BLaER1 treated with 17β-estradiol and CSF1 and Interleukin-3, amounts not matched to agents 10 nM and 100 nM (cell line): ENCODE results near the gene TYR.
"Not testable (repeated sequence)": the region's sequence is repeated elsewhere in the genome, so short reads cannot be mapped to it uniquely, and the experiment has no call there.

Experiments
- H3K27ac ChIP-seq, 11 experiments: shearing (Covaris generic); formaldehyde crosslinking; 2 replicates each; pipeline ENCODE4 v1.8.1; 2022
- H3K27me3 ChIP-seq, 11 experiments: shearing (Covaris generic); formaldehyde crosslinking; 2 replicates each; pipeline ENCODE4 v1.8.1; 2022
- H3K36me3 ChIP-seq, 11 experiments: shearing (Covaris generic); formaldehyde crosslinking; 2 replicates each; pipeline ENCODE4 v1.8.1; 2022
- H3K4me1 ChIP-seq, 10 experiments: shearing (Covaris generic); formaldehyde crosslinking; 2 replicates each; pipeline ENCODE4 v1.8.1; 2022
- H3K4me2 ChIP-seq, 11 experiments: shearing (Covaris generic); formaldehyde crosslinking; 2 replicates each; pipeline ENCODE4 v1.8.1; 2022
- H3K4me3 ChIP-seq, 10 experiments: shearing (Covaris generic); formaldehyde crosslinking; 2 replicates each; pipeline ENCODE4 v1.8.1; 2022
- H3K9ac ChIP-seq, 11 experiments: shearing (Covaris generic); formaldehyde crosslinking; 2 replicates each; pipeline ENCODE4 v1.8.1; 2022
- H3K9me3 ChIP-seq, 11 experiments: shearing (Covaris generic); formaldehyde crosslinking; replicated peaks in 1 of 11; 2 replicates each; pipeline ENCODE4 v1.8.1; 2022
- H4K20me1 ChIP-seq, 11 experiments: shearing (Covaris generic); formaldehyde crosslinking; 2 replicates each; pipeline ENCODE4 v1.8.1; 2022
- Cebpa-rat ChIP-seq, 11 experiments: shearing (Covaris generic); IDR thresholded peaks; 2 replicates each; pipeline ENCODE4 v1.8.1; 2022

Gene TYR

GRCh38 chr11:89293965-89294679 is 116.4 kb downstream of the TYR start:
- no peak overlapping the region for H3K27ac ChIP-seq
- H3K4me3 ChIP-seq, result no peak overlapping the region
- H3K4me1 ChIP-seq, result no peaks in the 10 kb centered on the region
- H4K20me1 ChIP-seq, result no peaks in the 10 kb centered on the region
- no peak overlapping the region for H3K4me2 ChIP-seq
- no peaks in the 10 kb centered on the region for H3K9me3 ChIP-seq
- TF ChIP-seq Cebpa-rat (IDR thresholded peaks at IDR 0.05), result no peak
- no peaks in the 10 kb centered on the region for H3K36me3 ChIP-seq
- no peaks in the 10 kb centered on the region for H3K27me3 ChIP-seq
- H3K9ac ChIP-seq, result no peak overlapping the region

DNA sequence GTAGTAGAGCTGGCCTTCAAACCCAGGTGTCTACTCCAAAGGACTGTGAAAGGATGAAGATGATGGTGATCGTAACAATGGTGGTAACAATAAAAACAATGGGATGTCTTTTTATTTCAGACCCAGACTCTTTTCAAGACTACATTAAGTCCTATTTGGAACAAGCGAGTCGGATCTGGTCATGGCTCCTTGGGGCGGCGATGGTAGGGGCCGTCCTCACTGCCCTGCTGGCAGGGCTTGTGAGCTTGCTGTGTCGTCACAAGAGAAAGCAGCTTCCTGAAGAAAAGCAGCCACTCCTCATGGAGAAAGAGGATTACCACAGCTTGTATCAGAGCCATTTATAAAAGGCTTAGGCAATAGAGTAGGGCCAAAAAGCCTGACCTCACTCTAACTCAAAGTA is 117.3 kb downstream of the TYR start:
- H3K27me3 ChIP-seq, H3K4me3 ChIP-seq, H3K27ac ChIP-seq, H4K20me1 ChIP-seq, H3K36me3 ChIP-seq, H3K4me2 ChIP-seq, H3K9ac ChIP-seq, H3K9me3 ChIP-seq, H3K4me1 ChIP-seq: not testable (repeated sequence)

- not testable (repeated sequence) for H3K4me2 ChIP-seq, H3K4me3 ChIP-seq, H4K20me1 ChIP-seq, H3K4me1 ChIP-seq, H3K36me3 ChIP-seq, H3K9ac ChIP-seq, H3K27me3 ChIP-seq, H3K9me3 ChIP-seq, H3K27ac ChIP-seq
These were observed 125.4 kb downstream of the TYR start for GRCh38 chr11:89303029-89303428.

DNA sequence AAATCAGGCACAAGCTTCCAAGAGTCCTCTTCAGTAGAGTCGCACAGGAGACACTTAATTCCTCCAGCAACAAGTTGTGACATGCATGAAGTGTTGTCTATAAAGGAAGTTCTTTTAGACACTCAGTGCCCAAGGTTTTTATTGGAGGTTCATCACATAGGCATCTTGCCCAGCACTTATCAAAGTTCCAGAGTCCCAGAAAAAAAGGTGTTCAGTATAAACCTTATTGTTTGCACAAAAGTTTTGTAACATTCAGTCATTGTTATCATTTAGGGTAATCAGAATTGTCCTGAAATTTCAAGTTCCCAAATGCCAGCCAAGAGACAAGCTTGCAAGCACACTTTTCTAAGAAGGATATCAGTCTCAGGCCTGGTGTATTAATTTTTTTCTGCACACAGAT is 130.6 kb downstream of the TYR start:
- not testable (repeated sequence) for H3K4me2 ChIP-seq, H3K4me1 ChIP-seq, H3K9ac ChIP-seq, H3K27me3 ChIP-seq, H3K36me3 ChIP-seq, H3K9me3 ChIP-seq, H3K4me3 ChIP-seq, H3K27ac ChIP-seq, H4K20me1 ChIP-seq

- H3K36me3 ChIP-seq, H3K4me3 ChIP-seq, H3K9me3 ChIP-seq, H4K20me1 ChIP-seq, H3K27ac ChIP-seq, H3K4me1 ChIP-seq, H3K4me2 ChIP-seq, H3K27me3 ChIP-seq, H3K9ac ChIP-seq: not testable (repeated sequence)
These were observed 131.8 kb downstream of the TYR start for GRCh38 chr11:89309321-89309985.

DNA sequence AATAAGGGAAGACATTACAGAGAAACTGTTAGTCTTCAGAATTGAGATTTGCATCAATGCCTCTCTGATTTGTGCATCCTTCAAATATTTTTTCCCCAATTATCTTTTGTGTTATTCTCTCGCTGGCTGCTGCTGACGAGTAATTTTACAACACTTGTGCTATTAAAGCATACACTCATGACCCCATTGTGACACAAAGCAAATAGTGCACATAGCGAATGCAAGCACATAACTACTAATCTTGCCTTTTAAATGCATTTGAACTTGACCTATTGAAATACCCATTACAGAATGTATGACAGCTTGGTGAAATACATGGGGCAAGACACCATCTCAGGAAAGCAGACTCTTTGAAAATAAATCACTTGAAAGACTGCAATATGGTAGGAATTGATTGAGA is 132.9 kb downstream of the TYR start:
- H3K27ac ChIP-seq, H3K27me3 ChIP-seq, H3K36me3 ChIP-seq, H3K4me2 ChIP-seq, H3K9ac ChIP-seq, H3K4me1 ChIP-seq, H3K9me3 ChIP-seq, H4K20me1 ChIP-seq, H3K4me3 ChIP-seq: not testable (repeated sequence)

DNA sequence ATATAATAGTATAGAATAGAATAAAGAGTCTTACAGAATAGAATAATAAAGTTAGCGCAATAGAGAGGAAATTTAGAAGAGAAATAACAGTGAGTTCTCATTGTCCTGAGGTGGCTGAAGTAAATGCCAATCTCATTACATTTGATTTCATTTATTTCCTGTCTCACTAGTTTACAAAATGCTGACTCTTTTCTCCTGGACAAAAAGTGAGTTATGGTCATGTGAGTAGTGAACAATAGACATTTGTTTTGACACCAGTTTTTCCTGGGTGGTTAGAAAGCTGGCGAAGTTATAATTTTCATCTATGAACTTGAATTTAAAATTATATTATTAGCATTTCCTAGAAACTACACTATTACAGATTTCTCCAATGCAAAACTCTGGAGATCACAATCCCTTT is 143.7 kb downstream of the TYR start:
- H3K36me3 ChIP-seq, result no peaks in the 10 kb centered on the region
- H3K27me3 ChIP-seq, result no peaks in the 10 kb centered on the region
- H3K27ac ChIP-seq, result no peak overlapping the region
- no peaks in the 10 kb centered on the region for H4K20me1 ChIP-seq
- H3K4me1 ChIP-seq, result no peaks in the 10 kb centered on the region
- H3K4me2 ChIP-seq, result no peak overlapping the region
- no peak overlapping the region for H3K4me3 ChIP-seq
- TF ChIP-seq Cebpa-rat (IDR thresholded peaks at IDR 0.05), result no peak
- peaks cover 0 to 4% (median 0%) of the 10 kb centered on the region in 11 experiments; a peak in 1 of 22 replicates for H3K9me3 ChIP-seq
- H3K9ac ChIP-seq, result no peak overlapping the region

DNA sequence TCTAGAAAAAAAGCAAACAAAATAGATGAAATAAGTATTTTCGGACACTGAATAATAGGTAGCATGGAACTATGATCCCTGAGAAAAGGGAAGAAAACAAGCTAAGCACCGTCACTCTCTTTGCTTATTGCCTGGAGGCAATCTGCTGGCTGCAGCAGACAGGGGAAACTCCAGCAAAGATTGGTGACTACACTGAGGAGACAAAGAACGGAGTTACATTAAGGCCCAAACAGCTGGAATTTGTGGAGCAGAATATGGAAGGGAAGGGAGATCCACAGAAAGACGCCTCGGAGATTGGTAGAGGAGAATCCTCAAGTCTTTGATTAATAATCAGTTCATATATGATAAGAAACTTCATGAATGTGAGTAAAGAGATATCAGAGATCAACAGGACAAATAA is 150.2 kb downstream of the TYR start:
- Histone ChIP-seq H3K9me3 (no peaks in the 10 kb centered on the region), H3K4me2 (no peak overlapping the region), H3K4me1 (no peaks in the 10 kb centered on the region), H3K36me3 (no peaks in the 10 kb centered on the region), H3K27ac (no peak overlapping the region), H3K9ac (no peak overlapping the region), H3K27me3 (no peaks in the 10 kb centered on the region), H4K20me1 (no peaks in the 10 kb centered on the region), H3K4me3 (no peak overlapping the region)
- no peak for TF ChIP-seq Cebpa-rat (IDR thresholded peaks at IDR 0.05)

- H3K4me3 ChIP-seq, H3K27me3 ChIP-seq, H3K4me1 ChIP-seq, H3K4me2 ChIP-seq, H3K36me3 ChIP-seq, H3K9me3 ChIP-seq, H3K27ac ChIP-seq, H3K9ac ChIP-seq, H4K20me1 ChIP-seq: not testable (repeated sequence)
These were observed 154.3 kb downstream of the TYR start for GRCh38 chr11:89331940-89332339.

GRCh38 chr11:89333704-89334103 is 156.0 kb downstream of the TYR start:
- not testable (repeated sequence) for H3K27me3 ChIP-seq, H4K20me1 ChIP-seq, H3K4me2 ChIP-seq, H3K4me1 ChIP-seq, H3K9ac ChIP-seq, H3K9me3 ChIP-seq, H3K4me3 ChIP-seq, H3K36me3 ChIP-seq, H3K27ac ChIP-seq

GRCh38 chr11:89337100-89337650 is 159.5 kb downstream of the TYR start:
- H3K27ac ChIP-seq, H3K9ac ChIP-seq, H3K4me2 ChIP-seq, H3K36me3 ChIP-seq, H3K4me1 ChIP-seq, H3K27me3 ChIP-seq, H3K4me3 ChIP-seq, H4K20me1 ChIP-seq, H3K9me3 ChIP-seq: not testable (repeated sequence)

- not testable (repeated sequence) for H3K27ac ChIP-seq, H3K4me1 ChIP-seq, H3K9ac ChIP-seq, H3K9me3 ChIP-seq, H3K4me3 ChIP-seq, H3K27me3 ChIP-seq, H3K36me3 ChIP-seq, H4K20me1 ChIP-seq
- peak overlapping the region in 1 of 11 experiments; percentile 8; a peak in 4 of 22 replicates for H3K4me2 ChIP-seq
These were observed 160.4 kb downstream of the TYR start for GRCh38 chr11:89338073-89338472.

DNA sequence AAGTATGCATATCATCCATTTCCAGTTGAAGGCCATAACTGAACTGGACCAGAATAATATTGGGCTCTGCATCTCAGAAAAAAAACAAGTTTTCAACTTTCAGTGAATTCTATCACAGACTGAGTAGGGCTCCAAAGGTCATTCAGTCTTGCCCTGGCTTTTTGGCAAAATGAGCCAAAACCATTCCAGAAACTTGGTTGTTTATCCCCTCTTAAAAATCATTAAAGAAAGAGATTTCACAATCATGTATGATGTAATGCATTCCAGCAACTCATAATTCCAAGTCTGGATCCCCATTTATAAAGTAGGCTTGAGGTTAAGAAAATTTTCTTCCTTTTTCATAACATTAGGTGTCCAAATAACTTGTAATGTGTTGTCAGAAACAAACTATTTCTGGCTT is 162.8 kb downstream of the TYR start:
- H3K4me1 ChIP-seq, H3K27me3 ChIP-seq, H3K9ac ChIP-seq, H3K27ac ChIP-seq, H3K36me3 ChIP-seq, H3K4me2 ChIP-seq, H3K9me3 ChIP-seq, H3K4me3 ChIP-seq, H4K20me1 ChIP-seq: not testable (repeated sequence)

DNA sequence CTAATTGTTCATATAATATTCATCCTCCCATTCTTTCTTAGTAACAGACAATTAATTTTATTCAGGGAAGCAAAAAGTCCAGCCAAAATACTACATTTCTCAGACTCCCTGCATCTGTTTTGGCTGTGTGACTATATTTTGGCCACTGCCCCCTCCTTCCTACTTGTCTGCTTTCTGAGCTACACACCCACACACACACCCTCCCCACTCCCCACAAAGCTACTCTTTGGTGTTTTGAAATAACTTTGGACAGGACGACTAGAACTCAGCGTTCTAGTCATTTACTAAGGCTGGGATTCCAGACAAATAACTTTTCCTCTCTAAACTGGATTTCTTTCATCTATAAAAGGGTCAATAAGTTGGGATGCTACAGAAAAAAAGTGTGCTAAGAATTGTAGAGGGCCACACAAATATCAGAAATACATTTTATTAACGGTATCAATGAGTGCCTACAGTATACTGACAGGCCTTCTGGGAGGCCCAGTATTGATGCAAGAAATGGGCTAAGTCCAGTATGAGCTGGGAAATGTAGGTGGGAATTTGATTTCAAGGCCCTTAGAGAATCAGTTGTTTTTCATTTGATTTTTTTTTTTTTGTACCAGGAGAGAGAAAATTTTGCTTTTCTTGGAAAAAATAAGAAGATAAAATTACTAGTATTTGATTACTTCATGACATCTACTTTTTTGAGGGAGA is 165.4 kb downstream of the TYR start:
- not testable (repeated sequence) for H3K27me3 ChIP-seq, H3K9ac ChIP-seq, H3K4me2 ChIP-seq, H3K4me3 ChIP-seq, H3K9me3 ChIP-seq, H4K20me1 ChIP-seq, H3K36me3 ChIP-seq, H3K27ac ChIP-seq, H3K4me1 ChIP-seq
